Calu3 (cell line): Measurements from ENCODE around the gene EVL. TPM values are rescaled to one million over a fixed set of nuclear protein-coding genes. Genes with fewer than 3 reads are reported as not detected.

Experiments
- BruUV-seq: library from RNA; stranded (reverse); fragments of 400-500 nt; replicated peaks from 2 replicates; lab custom pipeline; 2021; lab: Mats Ljungman, UMichigan
- CTCF ChIA-PET: fragments of 300-600 bp; sonication (Branson Sonifier 250); formaldehyde crosslinking; loops from one replicate; lab custom pipeline; 2022; ENCODE audit warnings: antibody characterized with exemption; lab: Charles Lee
- DNase-seq: peaks from one replicate; pipeline ENCODE4 v3.0.0; 2022
- H3K27ac Mint-ChIP-seq: one replicate; pipeline ENCODE4 v1.8.0; 2022; ENCODE audit warnings: mixed read lengths; ENCODE audit not compliant: unreplicated experiment
- H3K27me3 Mint-ChIP-seq: one replicate; pipeline ENCODE4 v1.8.0; 2022; ENCODE audit warnings: mixed read lengths; ENCODE audit not compliant: unreplicated experiment
- H3K36me3 Mint-ChIP-seq: one replicate; pipeline ENCODE4 v1.8.0; 2022; ENCODE audit warnings: mild to moderate bottlenecking, moderate library complexity, mixed read lengths; ENCODE audit not compliant: insufficient read depth, unreplicated experiment
- H3K4me1 Mint-ChIP-seq: one replicate; pipeline ENCODE4 v1.8.0; 2022; ENCODE audit warnings: mild to moderate bottlenecking, low read depth, mixed read lengths; ENCODE audit not compliant: unreplicated experiment
- H3K4me3 Mint-ChIP-seq: one replicate; pipeline ENCODE4 v1.8.0; 2022; ENCODE audit warnings: mild to moderate bottlenecking, low read depth, moderate library complexity, mixed read lengths; ENCODE audit not compliant: unreplicated experiment
- H3K9me3 Mint-ChIP-seq: one replicate; pipeline ENCODE4 v1.8.0; 2022; ENCODE audit warnings: low read depth, mixed read lengths; ENCODE audit not compliant: unreplicated experiment
- intact Hi-C: fragments of 100-400 bp; cut with micrococcal nuclease; formaldehyde crosslinking; loops from one replicate; pipeline ENCODE4 v1.10.0; 2022; ENCODE audit not compliant: unreplicated experiment
- total RNA-seq: library from RNA; stranded (reverse); gene quantifications from 2 replicates; pipeline ENCODE4 v1.2.3, GENCODE V29; 2022
- TF ChIP-seq, protein P1 (sequence below): fragments of 200-600 bp; IDR thresholded peaks from one replicate; pipeline ENCODE4 v1.8.0; 2022; ENCODE audit warnings: antibody characterized with exemption; ENCODE audit not compliant: unreplicated experiment

Gene EVL
- total RNA-seq, 1 experiment from 2014 or later: 33.5 TPM

DNA sequence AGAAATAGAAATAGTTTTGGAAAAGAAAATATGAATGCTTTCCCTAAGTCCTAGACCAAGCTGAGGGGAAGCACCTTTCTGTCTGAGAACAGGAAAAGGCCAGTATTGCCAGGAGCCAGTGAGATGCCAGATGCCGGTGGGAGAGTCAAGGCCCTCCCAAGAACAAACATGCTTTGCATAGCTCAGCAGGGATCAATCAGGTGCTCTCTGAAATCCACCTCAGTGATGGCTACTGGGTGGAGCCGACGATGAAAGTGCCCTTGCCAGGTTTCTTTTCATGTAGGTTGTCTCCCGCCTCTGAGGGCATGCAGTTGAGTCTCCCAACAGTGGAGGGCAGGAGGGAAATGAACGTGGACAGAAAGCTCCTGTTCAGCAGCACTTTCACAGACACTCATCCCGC, 66.0 kb downstream of the EVL start:
- intact Hi-C loops: loop anchor here (5.0 kb wide), 1 partner anchor 61 kb away; no protein-coding TSS in a partner anchor
- H3K27me3 Mint-ChIP-seq: no peaks in the 10 kb centered on the region
- peak overlapping the region; percentile 8 for H3K27ac Mint-ChIP-seq
- H3K36me3 Mint-ChIP-seq: no peaks in the 10 kb centered on the region
- no TSS peak for BruUV-seq
- DNase-seq: peak; percentile 60
- H3K4me1 Mint-ChIP-seq: peaks cover 33% of the 10 kb centered on the region
- peak overlapping the region; percentile 11 for H3K4me3 Mint-ChIP-seq
- CTCF ChIA-PET: interaction anchor here (0.6 to 1.8 kb wide), 5 partner anchors 11 to 489 kb away, joined by 3 to 11 read pairs (median 6); no protein-coding TSS in a partner anchor
- no peaks in the 10 kb centered on the region for H3K9me3 Mint-ChIP-seq
- TF ChIP-seq, protein P1, sequence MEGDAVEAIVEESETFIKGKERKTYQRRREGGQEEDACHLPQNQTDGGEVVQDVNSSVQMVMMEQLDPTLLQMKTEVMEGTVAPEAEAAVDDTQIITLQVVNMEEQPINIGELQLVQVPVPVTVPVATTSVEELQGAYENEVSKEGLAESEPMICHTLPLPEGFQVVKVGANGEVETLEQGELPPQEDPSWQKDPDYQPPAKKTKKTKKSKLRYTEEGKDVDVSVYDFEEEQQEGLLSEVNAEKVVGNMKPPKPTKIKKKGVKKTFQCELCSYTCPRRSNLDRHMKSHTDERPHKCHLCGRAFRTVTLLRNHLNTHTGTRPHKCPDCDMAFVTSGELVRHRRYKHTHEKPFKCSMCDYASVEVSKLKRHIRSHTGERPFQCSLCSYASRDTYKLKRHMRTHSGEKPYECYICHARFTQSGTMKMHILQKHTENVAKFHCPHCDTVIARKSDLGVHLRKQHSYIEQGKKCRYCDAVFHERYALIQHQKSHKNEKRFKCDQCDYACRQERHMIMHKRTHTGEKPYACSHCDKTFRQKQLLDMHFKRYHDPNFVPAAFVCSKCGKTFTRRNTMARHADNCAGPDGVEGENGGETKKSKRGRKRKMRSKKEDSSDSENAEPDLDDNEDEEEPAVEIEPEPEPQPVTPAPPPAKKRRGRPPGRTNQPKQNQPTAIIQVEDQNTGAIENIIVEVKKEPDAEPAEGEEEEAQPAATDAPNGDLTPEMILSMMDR: no peak

DNA sequence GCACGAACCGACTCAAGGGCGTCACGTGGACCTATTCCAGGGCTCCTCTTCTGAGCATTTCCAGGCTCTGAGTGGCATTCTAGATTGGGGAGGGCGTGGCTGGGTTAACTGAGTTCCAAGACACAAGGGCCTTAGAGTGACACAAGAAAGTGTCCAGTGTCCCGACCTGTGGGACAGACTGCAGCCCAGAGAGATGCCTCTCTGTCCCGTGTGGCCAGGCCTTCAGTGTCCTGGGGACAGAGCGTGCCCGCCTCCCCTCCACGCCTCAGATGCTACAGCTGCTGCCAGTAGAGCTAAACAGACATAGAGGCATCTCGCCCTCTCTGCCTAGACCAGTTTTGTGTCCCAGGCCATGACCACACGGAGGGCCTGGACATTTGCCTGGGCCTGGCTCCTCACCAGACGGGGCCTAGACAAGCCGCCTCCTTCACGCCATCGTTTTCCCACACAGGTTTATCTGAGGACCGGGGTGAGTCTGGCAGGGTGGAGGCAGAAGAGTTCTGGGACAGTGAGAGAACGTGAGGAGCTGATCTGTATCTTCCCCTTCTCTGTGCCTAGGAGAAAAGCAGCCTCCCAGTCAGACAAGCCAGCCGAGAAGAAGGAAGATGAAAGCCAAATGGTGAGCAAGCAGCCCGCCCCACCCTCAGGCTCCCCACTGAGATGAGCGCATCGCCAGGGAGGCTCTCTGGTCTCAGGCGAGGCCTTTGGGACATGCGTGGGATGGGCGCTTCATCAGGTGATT, 67.1 kb downstream of the EVL start:
- Mint-ChIP-seq H3K4me1 (peaks cover 33% of the 10 kb centered on the region), H3K27me3 (no peaks in the 10 kb centered on the region), H3K4me3 (no peak overlapping the region), H3K9me3 (no peaks in the 10 kb centered on the region), H3K27ac (no peak overlapping the region), H3K36me3 (no peaks in the 10 kb centered on the region)
- CTCF ChIA-PET: interaction anchor here (0.6 to 1.8 kb wide), 3 partner anchors 10 to 233 kb away, joined by 4 to 11 read pairs (median 4); no protein-coding TSS in a partner anchor
- TF ChIP-seq, protein P1: no peak
- BruUV-seq: no TSS peak
- intact Hi-C loops: loop anchor here (5.0 kb wide), 1 partner anchor 60 kb away; no protein-coding TSS in a partner anchor
- DNase-seq: no peak

DNA sequence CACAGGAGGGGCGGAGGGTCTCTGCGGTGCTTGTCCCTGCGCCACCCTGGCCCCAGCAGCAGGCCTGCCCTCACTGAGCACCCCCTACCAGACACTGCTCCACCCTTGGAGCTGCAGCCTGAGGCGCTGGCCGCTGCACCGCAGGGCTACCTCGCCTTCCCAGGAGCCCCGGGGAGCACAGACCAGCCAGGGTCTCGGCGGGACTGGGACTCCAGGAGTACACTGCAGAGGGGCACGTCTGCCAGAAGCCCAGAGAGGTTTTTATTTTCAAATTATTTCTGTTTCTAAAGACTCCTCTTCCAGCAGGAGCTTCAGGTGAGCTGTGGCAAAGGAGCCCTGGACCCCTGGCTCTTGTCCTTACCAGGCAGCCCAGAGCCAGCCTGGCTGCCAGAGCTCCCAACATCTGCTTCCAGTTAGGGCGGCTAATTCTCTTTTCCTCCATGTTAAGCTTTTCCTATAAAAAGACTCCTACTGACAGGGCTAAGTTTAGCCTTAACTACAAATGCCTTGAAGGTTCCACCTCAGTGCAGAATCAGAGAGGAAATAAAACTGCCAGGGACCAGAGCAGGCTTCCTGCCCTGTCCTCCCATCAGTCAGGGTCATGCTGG, 67.8 kb downstream of the EVL start:
- no peak overlapping the region for H3K27ac Mint-ChIP-seq
- no peak overlapping the region for H3K4me3 Mint-ChIP-seq
- intact Hi-C loops: loop anchor here (5.0 kb wide), 1 partner anchor 59 kb away; no protein-coding TSS in a partner anchor
- BruUV-seq: no TSS peak
- CTCF ChIA-PET: no interaction called here
- no peak for DNase-seq
- no peaks in the 10 kb centered on the region for H3K27me3 Mint-ChIP-seq
- no peaks in the 10 kb centered on the region for H3K36me3 Mint-ChIP-seq
- TF ChIP-seq, protein P1: no peak
- H3K4me1 Mint-ChIP-seq: peaks cover 33% of the 10 kb centered on the region
- no peaks in the 10 kb centered on the region for H3K9me3 Mint-ChIP-seq

DNA sequence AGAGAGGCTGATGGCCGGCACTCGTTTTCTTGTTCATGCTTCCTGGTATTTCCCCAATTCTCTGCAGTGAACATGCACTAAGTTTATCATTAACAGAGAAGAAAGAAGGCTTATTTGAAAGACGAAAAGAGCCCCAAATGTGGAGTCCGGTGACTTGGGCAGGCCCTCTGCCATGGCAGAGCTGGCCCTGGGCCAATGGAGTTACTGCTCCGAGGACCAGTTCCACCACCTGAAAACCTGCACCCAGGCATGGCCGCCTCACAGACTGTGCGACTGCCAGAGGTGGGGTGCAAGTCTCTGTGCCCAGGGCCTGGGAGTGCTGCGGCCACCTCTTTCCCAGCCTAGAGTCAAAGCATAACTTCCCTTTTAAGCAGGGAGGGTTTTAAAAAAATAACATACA, 69.4 kb downstream of the EVL start:
- TF ChIP-seq, protein P1: no peak

More for the DNA sequence above, 69.4 kb downstream of the EVL start:
- DNase-seq: peak; percentile 76
- H3K27me3 Mint-ChIP-seq: no peaks in the 10 kb centered on the region
- no peak overlapping the region for H3K4me3 Mint-ChIP-seq
- peaks cover 42% of the 10 kb centered on the region for H3K4me1 Mint-ChIP-seq
- CTCF ChIA-PET: no interaction called here
- peak overlapping the region; percentile 66 for H3K27ac Mint-ChIP-seq
- no peaks in the 10 kb centered on the region for H3K9me3 Mint-ChIP-seq
- intact Hi-C loops: loop anchor here (5.0 kb wide), 1 partner anchor 58 kb away; no protein-coding TSS in a partner anchor
- H3K36me3 Mint-ChIP-seq: no peaks in the 10 kb centered on the region
- BruUV-seq: no TSS peak
